Endodermal cell (in vitro differentiated cells): ENCODE data around the gene OPRD1. TPM values are rescaled to one million over a fixed set of nuclear protein-coding genes. Genes with fewer than 3 reads are reported as not detected.
"Not testable (repeated sequence)": the region's sequence is repeated elsewhere in the genome, so short reads cannot be mapped to it uniquely, and the experiment has no call there.

Experiments used
- DNase-seq: peaks from one replicate; pipeline ENCODE4 v3.0.0-alpha.2; 2017
- H3K27ac ChIP-seq: 2 replicates; pipeline ENCODE4 v1.5.1; 2013; ENCODE audit warnings: mild to moderate bottlenecking, low read depth, low read length, moderate library complexity
- H3K27me3 ChIP-seq: 2 replicates; pipeline ENCODE4 v1.6.1; 2013; ENCODE audit warnings: mild to moderate bottlenecking, low read length, moderate library complexity; ENCODE audit not compliant: insufficient read depth, control insufficient read depth, poor library complexity, severe bottlenecking
- H3K36me3 ChIP-seq: 2 replicates; pipeline ENCODE4 v1.7.0; 2013; ENCODE audit warnings: mild to moderate bottlenecking, low read length, moderate library complexity; ENCODE audit not compliant: control insufficient read depth, insufficient read depth
- H3K4me1 ChIP-seq: one replicate; pipeline ENCODE4 v1.7.0; 2013; ENCODE audit warnings: low read length; ENCODE audit not compliant: control insufficient read depth, insufficient read depth
- H3K4me3 ChIP-seq: 2 replicates; pipeline ENCODE4 v1.5.1; 2013; ENCODE audit warnings: mild to moderate bottlenecking, low read length, moderate library complexity
- H3K9ac ChIP-seq: 2 replicates; pipeline ENCODE4 v1.6.1; 2013; ENCODE audit warnings: mild to moderate bottlenecking, low read length, moderate library complexity; ENCODE audit not compliant: poor library complexity, severe bottlenecking; ENCODE audit errors: extremely low read depth
- H3K9me3 ChIP-seq: 2 replicates; pipeline ENCODE4 v1.6.1; 2013; ENCODE audit warnings: mild to moderate bottlenecking, low read length, moderate library complexity; ENCODE audit not compliant: control insufficient read depth
- H3K27ac Mint-ChIP-seq: 2 replicates; pipeline ENCODE4 v1.8.0; 2020; ENCODE audit warnings: mixed read lengths
- H3K27me3 Mint-ChIP-seq: 2 replicates; pipeline ENCODE4 v1.8.0; 2021; ENCODE audit warnings: mild to moderate bottlenecking, mixed read lengths; ENCODE audit not compliant: insufficient read depth
- H3K36me3 Mint-ChIP-seq: 2 replicates; pipeline ENCODE4 v1.8.0; 2020; ENCODE audit warnings: low read depth, mixed read lengths
- H3K4me1 Mint-ChIP-seq: 2 replicates; pipeline ENCODE4 v1.8.0; 2020; ENCODE audit warnings: mixed read lengths
- H3K4me3 Mint-ChIP-seq: 2 replicates; pipeline ENCODE4 v1.8.0; 2020; ENCODE audit warnings: mild to moderate bottlenecking, moderate library complexity, mixed read lengths
- H3K9me3 Mint-ChIP-seq: 2 replicates; pipeline ENCODE4 v1.8.0; 2020; ENCODE audit warnings: mild to moderate bottlenecking, mixed read lengths
- CTCF ChIP-seq: fragments of 200-600 bp; sonication (generic); conservative IDR thresholded peaks from 2 replicates; pipeline ENCODE4 v1.5.0; 2021; ENCODE audit warnings: antibody characterized with exemption, mild to moderate bottlenecking
- WGBS, 2 experiments: methylation state at CpG; one replicate each; pipeline versions ENCODE4 v1.1.5 to v1.1.7; 2013; ENCODE audit warnings: missing lambda C conversion rate in 2 of 2, mixed read lengths in 1 of 2; ENCODE audit not compliant: insufficient coverage in 1 of 2, insufficient read length in 1 of 2; 5-methylcytosine and 5-hydroxymethylcytosine counted together
- total RNA-seq, 2 donors: library from RNA; stranded (reverse); fragmentation: NEBNext Ultra II Directional in 1 of 2; extraction: Animal tissue kit (Norgen Biotek cat#: 25700) in 1 of 2; gene quantifications; 2 replicates in 1 of 2; 3 replicates in 1 of 2; pipeline ENCODE4 v1.2.1, GENCODE V29; 2021

The OPRD1 gene
- total RNA-seq, 2 donors from 2014 or later = 0.55 to 0.75 TPM

- Mint-ChIP-seq H3K4me1 (peaks cover 9% of the 10 kb centered on the region), H3K36me3 (no peaks in the 10 kb centered on the region), H3K27me3 (peaks cover 4% of the 10 kb centered on the region), H3K4me3 (no peak overlapping the region), H3K27ac (no peak overlapping the region), H3K9me3 (no peaks in the 10 kb centered on the region)
- DNase-seq = peak; percentile 59
- Histone ChIP-seq H3K27me3 (no peaks in the 10 kb centered on the region), H3K4me1 (no peaks in the 10 kb centered on the region), H3K27ac (no peak overlapping the region), H3K9me3 (no peaks in the 10 kb centered on the region), H3K36me3 (no peaks in the 10 kb centered on the region), H3K9ac (no peak overlapping the region), H3K4me3 (no peak overlapping the region)
- TF ChIP-seq CTCF = peak; percentile 44
- WGBS, 2 experiments = 63 to 100% methylated on average over 1 of the region's 1 CpG
These were observed 19.3 kb upstream of the OPRD1 start for GRCh38 chr1:28792644-28793121.

DNA sequence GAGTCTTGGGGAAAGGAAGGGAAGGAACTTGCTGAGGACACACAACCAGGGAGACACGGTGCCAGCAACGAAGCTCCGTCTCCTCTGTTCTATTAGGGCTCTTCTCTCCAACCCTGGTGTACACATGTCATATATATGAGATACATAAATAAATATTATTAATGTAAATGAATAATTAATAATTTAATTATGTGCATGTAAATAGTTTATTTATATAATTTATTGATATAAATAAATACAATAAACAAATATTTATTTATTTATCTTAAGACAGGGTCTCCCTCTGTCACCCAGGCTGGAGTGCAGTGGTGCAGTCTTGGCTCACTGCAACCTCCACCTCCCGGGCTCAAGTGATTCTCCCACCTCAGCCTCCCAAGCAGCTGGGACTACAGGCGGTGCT is 17.4 kb upstream of the OPRD1 start:
- not testable (repeated sequence) for H3K4me1 ChIP-seq, H3K27ac Mint-ChIP-seq, H3K4me1 Mint-ChIP-seq, DNase-seq, H3K9ac ChIP-seq, H3K9me3 Mint-ChIP-seq, H3K27ac ChIP-seq, H3K4me3 ChIP-seq, H3K27me3 ChIP-seq, H3K27me3 Mint-ChIP-seq, H3K9me3 ChIP-seq, H3K4me3 Mint-ChIP-seq, H3K36me3 ChIP-seq, H3K36me3 Mint-ChIP-seq
- 95% methylated on average over 5 of the region's 5 CpGs; no CpG with 5 or more reads in 1 of the 2 experiments for WGBS, 2 experiments

DNA sequence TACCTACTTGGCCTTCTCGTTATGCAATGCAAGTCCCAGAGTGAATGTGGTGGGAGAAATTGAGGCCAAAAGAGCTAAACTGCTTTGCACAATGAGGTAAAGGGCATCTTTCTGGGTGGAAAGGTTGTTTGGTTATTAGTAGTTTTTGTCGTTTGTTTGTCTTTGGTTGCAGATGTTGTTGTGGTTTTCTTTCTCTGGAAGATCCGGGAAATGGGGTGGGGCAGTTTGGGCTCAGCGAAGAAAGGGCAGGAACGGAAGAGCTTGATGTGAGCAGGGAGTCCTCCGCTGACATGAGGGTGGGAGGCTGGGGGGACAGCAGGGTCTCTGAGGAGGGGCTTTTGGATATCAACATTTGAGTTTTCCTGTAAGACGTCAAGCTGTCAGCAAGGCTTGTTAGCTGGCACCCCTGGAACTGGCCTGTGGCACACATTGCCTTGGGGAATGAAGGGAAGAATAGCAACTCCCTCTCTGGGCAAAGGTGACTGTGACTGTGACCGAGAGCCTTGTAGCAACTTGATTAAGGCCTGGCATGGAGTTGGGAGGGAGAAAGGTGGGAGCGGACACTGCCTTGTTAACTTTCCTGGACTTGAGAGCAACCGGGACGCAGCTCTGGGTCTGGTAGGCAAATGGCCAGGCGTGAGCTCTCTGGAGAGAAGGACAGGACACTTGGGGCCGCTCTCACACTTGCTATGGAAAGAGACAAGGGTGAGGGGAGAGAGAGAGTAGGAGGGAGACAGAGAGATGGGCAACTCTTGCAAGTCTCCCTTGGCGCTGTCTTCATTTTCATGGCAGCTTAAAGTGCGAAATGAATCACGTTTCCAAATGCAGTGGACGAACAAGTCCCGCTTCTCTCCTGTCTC is 15.4 kb upstream of the OPRD1 start:
- Mint-ChIP-seq H3K27me3 (no peaks in the 10 kb centered on the region), H3K4me3 (no peak overlapping the region), H3K36me3 (no peaks in the 10 kb centered on the region), H3K27ac (no peak overlapping the region), H3K4me1 (peaks cover 13% of the 10 kb centered on the region), H3K9me3 (no peaks in the 10 kb centered on the region)
- no peak overlapping the region for H3K4me3 ChIP-seq
- no peaks in the 10 kb centered on the region for H3K9me3 ChIP-seq
- H3K36me3 ChIP-seq = no peaks in the 10 kb centered on the region
- no peak overlapping the region for H3K9ac ChIP-seq
- DNase-seq = peak; percentile 71
- H3K4me1 ChIP-seq = no peaks in the 10 kb centered on the region
- no peak overlapping the region for H3K27ac ChIP-seq
- 74 to 78% methylated on average over 9 to 18 of the region's 18 CpGs for WGBS, 2 experiments
- H3K27me3 ChIP-seq = no peaks in the 10 kb centered on the region
- TF ChIP-seq CTCF = peak; percentile 40
